PC-3 (cell line): Measurements from ENCODE around the gene GMEB2. TPM values are rescaled to one million over a fixed set of nuclear protein-coding genes. Genes with fewer than 3 reads are reported as not detected.
A peak's percentile ranks its signal among the peaks of the same experiment; 100 is the strongest.
"Not testable (repeated sequence)": the region's sequence is repeated elsewhere in the genome, so short reads cannot be mapped to it uniquely, and the experiment has no call there.

ENCODE experiments used
- ATAC-seq: fragments of 200-7000 bp; cut with Tn5 transposase; 2 replicates; pipeline ENCODE4 v1.9.1; 2020; ENCODE audit warnings: mild to moderate bottlenecking, moderate library complexity
- BruUV-seq: library from RNA; stranded (reverse); fragments of 400-500 nt; replicated peaks from 2 replicates; lab custom pipeline; 2021; lab: Mats Ljungman, UMichigan
- CTCF ChIA-PET: fragments of 300-600 bp; sonication (Branson Sonifier 250); formaldehyde crosslinking; loops from one replicate; lab custom pipeline; 2022; ENCODE audit warnings: antibody characterized with exemption; lab: Charles Lee
- POLR2A ChIA-PET: fragments of 300-600 bp; sonication (Branson Sonifier 250); formaldehyde crosslinking; loops from one replicate; lab custom pipeline; 2022; ENCODE audit warnings: antibody characterized with exemption; ENCODE audit not compliant: unreplicated experiment; lab: Charles Lee
- DNase-seq: peaks from one replicate; pipeline ENCODE4 v3.0.0-alpha.2; 2015
- H2AFZ ChIP-seq: fragments of 300-600 bp; sonication (generic); 2 replicates; pipeline ENCODE4 v1.6.0; 2016; ENCODE audit warnings: antibody characterized with exemption, low read length
- H3F3A ChIP-seq: fragments of 300-600 bp; sonication (generic); one replicate; pipeline ENCODE4 v1.6.0; 2017; ENCODE audit warnings: antibody characterized with exemption, low read length, control low read depth, mild to moderate bottlenecking; ENCODE audit not compliant: unreplicated experiment
- H3K27ac ChIP-seq: fragments of 300-600 bp; sonication (generic); 2 replicates; pipeline ENCODE4 v1.5.1; 2016; ENCODE audit warnings: mild to moderate bottlenecking, low read length
- H3K27me3 ChIP-seq: fragments of 300-600 bp; sonication (generic); 2 replicates; pipeline ENCODE4 v1.6.1; 2016; ENCODE audit warnings: low read length, mixed read lengths
- H3K36me3 ChIP-seq: fragments of 300-600 bp; sonication (generic); 2 replicates; pipeline ENCODE4 v1.6.1; 2016; ENCODE audit warnings: low read depth, mixed run types, low read length, mixed read lengths
- H3K4me1 ChIP-seq: fragments of 300-600 bp; sonication (generic); 2 replicates; pipeline ENCODE4 v1.5.1; 2016; ENCODE audit warnings: low read length; ENCODE audit not compliant: insufficient read depth
- H3K4me2 ChIP-seq: fragments of 300-600 bp; sonication (generic); 2 replicates; pipeline ENCODE4 v1.6.0; 2016; ENCODE audit warnings: low read length
- H3K4me3 ChIP-seq: fragments of 300-600 bp; sonication (generic); 2 replicates; pipeline ENCODE4 v1.5.1; 2016; ENCODE audit warnings: mild to moderate bottlenecking, low read length, mixed read lengths
- H3K79me2 ChIP-seq: fragments of 300-600 bp; sonication (generic); 2 replicates; pipeline ENCODE4 v1.6.1; 2017; ENCODE audit warnings: low read length, mixed read lengths
- H3K9ac ChIP-seq: fragments of 300-600 bp; sonication (generic); 2 replicates; pipeline ENCODE4 v1.6.0; 2016; ENCODE audit warnings: mild to moderate bottlenecking, low read length
- H3K9me2 ChIP-seq: fragments of 300-600 bp; sonication (generic); replicated peaks from 2 replicates; pipeline ENCODE4 v1.6.1; 2016; ENCODE audit warnings: mixed run types, low read length, mixed read lengths
- H3K9me3 ChIP-seq: fragments of 300-600 bp; sonication (generic); 2 replicates; pipeline ENCODE4 v1.6.1; 2016; ENCODE audit warnings: low read length, mixed read lengths
- H4K20me1 ChIP-seq: fragments of 300-600 bp; sonication (generic); 2 replicates; pipeline ENCODE4 v1.6.1; 2016; ENCODE audit warnings: low read length, mixed read lengths
- EZH2 ChIP-seq: fragments of 300-600 bp; sonication (generic); IDR thresholded peaks from one replicate; pipeline ENCODE4 v1.6.1; 2017; ENCODE audit warnings: antibody characterized with exemption, mild to moderate bottlenecking, low read length; ENCODE audit not compliant: unreplicated experiment
- EZH2phosphoT487 ChIP-seq: fragments of 300-600 bp; sonication (generic); IDR thresholded peaks from 2 replicates; pipeline ENCODE4 v1.6.1; 2018; ENCODE audit warnings: mild to moderate bottlenecking, antibody characterized with exemption, low read length, borderline replicate concordance
- intact Hi-C: fragments of 100-400 bp; cut with micrococcal nuclease; formaldehyde crosslinking; loops from 2 replicates; pipeline ENCODE4 v1.9.0; 2023
- total RNA-seq: library from RNA; depleted of rRNA; stranded (reverse); fragments of >200 nt; gene quantifications from 2 replicates; pipeline ENCODE4 v1.2.3, GENCODE V29; 2014
- TF ChIP-seq, protein P1 (sequence below): fragments of 300-600 bp; sonication (generic); conservative IDR thresholded peaks from 2 replicates; pipeline ENCODE4 v1.5.1; 2017; ENCODE audit warnings: antibody characterized with exemption, low read depth, mild to moderate bottlenecking, low read length

The GMEB2 gene
- total RNA-seq, 1 experiment from 2014 or later, result 13.7 TPM

DNA sequence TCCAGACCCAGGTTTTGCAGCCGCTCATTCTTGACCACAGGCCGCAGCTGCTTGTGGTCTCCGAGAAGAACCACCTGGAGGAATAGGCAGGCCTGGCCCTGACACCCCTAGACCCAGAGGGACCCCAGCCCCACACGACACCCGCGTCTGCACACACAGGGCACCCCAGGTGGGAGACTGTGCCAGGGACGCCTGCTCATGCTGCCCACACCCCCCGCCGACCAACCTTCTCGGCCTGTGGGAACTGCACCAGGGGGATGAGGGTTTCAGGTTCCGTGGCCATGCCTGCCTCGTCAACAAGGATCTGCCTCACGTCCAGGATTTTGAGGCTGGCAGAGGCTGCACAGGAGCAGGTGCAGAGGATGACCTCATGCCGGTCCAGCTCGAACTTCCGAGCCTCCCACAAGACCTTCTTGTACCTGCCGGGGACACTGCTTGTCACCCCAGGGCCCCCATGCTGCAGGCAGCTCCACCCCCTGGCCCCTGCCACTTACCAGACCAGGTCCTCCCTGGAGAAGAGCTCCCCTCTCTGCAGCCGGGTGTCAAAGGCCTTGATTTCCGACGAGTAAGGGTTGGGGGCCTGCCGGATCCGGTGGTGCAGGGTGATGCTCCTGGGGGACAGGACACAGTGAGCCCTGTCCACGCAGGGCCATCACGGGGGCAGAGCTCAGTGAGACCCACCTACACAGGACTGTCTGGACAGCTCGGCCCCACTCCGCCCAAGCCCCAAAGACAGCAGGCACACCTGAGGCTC lies 65.9 kb downstream of the GMEB2 start:
- DNase-seq (no peak), ATAC-seq (no peak)
- Histone ChIP-seq H3K4me3 (no peak overlapping the region), H3K9me2 (no peaks in the 10 kb centered on the region), H3K79me2 (no peaks in the 10 kb centered on the region), H3K4me2 (no peak overlapping the region), H2AFZ (no peak overlapping the region), H3K9ac (no peak overlapping the region), H3K27ac (no peak overlapping the region), H3K36me3 (peaks cover 4% of the 10 kb centered on the region; the same call in 1 of the 2 replicates), H3K9me3 (no peaks in the 10 kb centered on the region), H3F3A (no peaks in the 10 kb centered on the region), H3K4me1 (no peaks in the 10 kb centered on the region), H3K27me3 (no peaks in the 10 kb centered on the region), H4K20me1 (no peaks in the 10 kb centered on the region)
- intact Hi-C loops, result no loop called here
- ChIA-PET POLR2A (no interaction called here), CTCF (no interaction called here)
- BruUV-seq, result TSS peak; percentile 28
- no peak for TF ChIP-seq EZH2phosphoT487
- TF ChIP-seq, protein P1, sequence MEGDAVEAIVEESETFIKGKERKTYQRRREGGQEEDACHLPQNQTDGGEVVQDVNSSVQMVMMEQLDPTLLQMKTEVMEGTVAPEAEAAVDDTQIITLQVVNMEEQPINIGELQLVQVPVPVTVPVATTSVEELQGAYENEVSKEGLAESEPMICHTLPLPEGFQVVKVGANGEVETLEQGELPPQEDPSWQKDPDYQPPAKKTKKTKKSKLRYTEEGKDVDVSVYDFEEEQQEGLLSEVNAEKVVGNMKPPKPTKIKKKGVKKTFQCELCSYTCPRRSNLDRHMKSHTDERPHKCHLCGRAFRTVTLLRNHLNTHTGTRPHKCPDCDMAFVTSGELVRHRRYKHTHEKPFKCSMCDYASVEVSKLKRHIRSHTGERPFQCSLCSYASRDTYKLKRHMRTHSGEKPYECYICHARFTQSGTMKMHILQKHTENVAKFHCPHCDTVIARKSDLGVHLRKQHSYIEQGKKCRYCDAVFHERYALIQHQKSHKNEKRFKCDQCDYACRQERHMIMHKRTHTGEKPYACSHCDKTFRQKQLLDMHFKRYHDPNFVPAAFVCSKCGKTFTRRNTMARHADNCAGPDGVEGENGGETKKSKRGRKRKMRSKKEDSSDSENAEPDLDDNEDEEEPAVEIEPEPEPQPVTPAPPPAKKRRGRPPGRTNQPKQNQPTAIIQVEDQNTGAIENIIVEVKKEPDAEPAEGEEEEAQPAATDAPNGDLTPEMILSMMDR, result no peak
- no peak for TF ChIP-seq EZH2

DNA sequence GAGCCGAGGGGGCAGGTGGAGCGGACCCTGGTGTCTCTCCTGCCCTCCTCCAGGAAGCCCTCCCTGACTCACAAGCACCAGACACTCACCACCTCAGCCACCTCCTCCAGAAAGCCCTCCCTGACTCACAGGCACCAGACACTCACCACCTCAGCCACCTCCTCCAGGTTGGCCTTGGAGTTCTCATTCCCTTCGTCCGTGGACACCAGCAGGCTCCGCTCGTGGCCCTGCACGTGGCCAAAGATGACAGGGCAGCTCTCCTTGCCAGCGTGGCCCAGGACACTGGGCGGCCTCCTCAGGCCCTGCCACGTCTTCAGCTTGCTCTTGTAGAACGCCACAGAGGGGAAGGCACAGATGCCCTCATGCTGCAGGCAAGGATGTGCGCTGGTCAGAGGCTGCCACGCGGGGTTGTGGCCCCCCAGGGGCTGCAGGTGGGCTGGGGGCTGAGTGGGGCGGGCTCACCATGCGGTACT lies 66.5 kb downstream of the GMEB2 start:
- peaks cover 4% of the 10 kb centered on the region; the same call in 1 of the 2 replicates for H3K36me3 ChIP-seq
- no TSS peak for BruUV-seq
- no peaks in the 10 kb centered on the region for H3K27me3 ChIP-seq
- ATAC-seq (no peak), DNase-seq (no peak)
- H4K20me1 ChIP-seq, result no peaks in the 10 kb centered on the region
- no peak overlapping the region for H3K27ac ChIP-seq
- CTCF ChIA-PET, result no interaction called here
- no peaks in the 10 kb centered on the region for H3K9me2 ChIP-seq
- H3K79me2 ChIP-seq, result no peaks in the 10 kb centered on the region
- H3K9ac ChIP-seq, result no peak overlapping the region
- POLR2A ChIA-PET, result no interaction called here
- no peak overlapping the region for H3K4me3 ChIP-seq
- no peak overlapping the region for H2AFZ ChIP-seq
- H3K4me2 ChIP-seq, result no peak overlapping the region
- intact Hi-C loops, result no loop called here
- H3K4me1 ChIP-seq, result no peaks in the 10 kb centered on the region
- H3F3A ChIP-seq, result no peaks in the 10 kb centered on the region
- no peaks in the 10 kb centered on the region for H3K9me3 ChIP-seq
- TF ChIP-seq EZH2phosphoT487, result no peak

DNA sequence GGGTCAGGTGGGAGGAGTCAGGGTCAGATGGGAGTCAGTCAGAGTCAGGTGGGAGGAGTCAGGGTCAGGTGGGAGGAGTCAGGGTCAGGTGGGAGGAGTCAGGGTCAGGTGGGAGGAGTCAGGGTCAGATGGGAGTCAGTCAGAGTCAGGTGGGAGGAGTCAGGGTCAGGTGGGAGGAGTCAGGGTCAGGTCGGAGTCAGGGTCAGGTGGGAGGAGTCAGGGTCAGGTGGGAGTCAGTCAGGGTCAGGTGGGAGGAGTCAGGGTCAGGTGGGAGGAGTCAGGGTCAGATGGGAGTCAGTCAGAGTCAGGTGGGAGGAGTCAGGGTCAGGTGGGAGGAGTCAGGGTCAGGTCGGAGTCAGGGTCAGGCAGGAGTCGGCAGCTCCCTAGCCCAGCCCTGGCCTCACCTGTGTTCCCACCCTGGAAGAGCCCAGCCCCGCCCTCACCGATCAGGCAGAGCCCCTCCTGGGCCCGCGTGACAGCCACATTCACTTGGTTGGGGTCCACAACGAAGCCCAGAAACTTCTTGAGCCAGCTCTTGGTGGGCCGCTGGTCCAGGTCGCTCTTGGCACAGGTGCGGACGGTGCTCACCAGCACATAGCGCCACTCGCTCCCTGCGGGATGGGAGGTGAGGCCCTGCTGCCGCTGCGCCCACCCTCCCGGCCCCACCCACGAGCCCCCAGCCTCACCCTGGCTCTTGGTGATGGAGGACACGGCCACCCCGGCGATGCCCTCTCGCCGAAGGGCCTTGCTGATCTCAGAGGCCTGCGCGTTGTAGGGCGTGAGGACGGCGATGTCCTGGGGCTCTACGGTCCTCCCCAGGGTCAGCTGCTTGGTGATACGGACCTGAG lies 67.2 kb downstream of the GMEB2 start:
- DNase-seq, H3K27ac ChIP-seq, H3F3A ChIP-seq, H4K20me1 ChIP-seq, H3K9me3 ChIP-seq, H3K79me2 ChIP-seq, H3K4me2 ChIP-seq, H2AFZ ChIP-seq, H3K9ac ChIP-seq, H3K4me3 ChIP-seq, H3K9me2 ChIP-seq, H3K36me3 ChIP-seq, H3K4me1 ChIP-seq, H3K27me3 ChIP-seq, POLR2A ChIA-PET, intact Hi-C loops, BruUV-seq, ATAC-seq: not testable (repeated sequence)
- CTCF ChIA-PET, result interaction anchor here (0.5 kb wide), 1 partner anchor 22 kb away, joined by 3 read pairs; no protein-coding TSS in a partner anchor
